Measurements from ENCODE around the gene LRP1B. TPM values are rescaled to one million over a fixed set of nuclear protein-coding genes. Genes with fewer than 3 reads are reported as not detected.

Gene LRP1B
- total RNA-seq, 1 donor from 2014 or later, result 0.54 TPM

- Mint-ChIP-seq H3K4me3 (no peak overlapping the region), H3K9me3 (peaks cover 5% of the 10 kb centered on the region), H3K27me3 (ENCODE audit: low read depth) (no peaks in the 10 kb centered on the region), H3K36me3 (ENCODE audit: low read depth) (no peaks in the 10 kb centered on the region), H3K4me1 (no peaks in the 10 kb centered on the region), H3K27ac (ENCODE audit: unreplicated experiment) (no peak overlapping the region)
- no peak for DNase-seq (ENCODE audit: low read depth, low spot score)
- TF ChIP-seq, protein P1, sequence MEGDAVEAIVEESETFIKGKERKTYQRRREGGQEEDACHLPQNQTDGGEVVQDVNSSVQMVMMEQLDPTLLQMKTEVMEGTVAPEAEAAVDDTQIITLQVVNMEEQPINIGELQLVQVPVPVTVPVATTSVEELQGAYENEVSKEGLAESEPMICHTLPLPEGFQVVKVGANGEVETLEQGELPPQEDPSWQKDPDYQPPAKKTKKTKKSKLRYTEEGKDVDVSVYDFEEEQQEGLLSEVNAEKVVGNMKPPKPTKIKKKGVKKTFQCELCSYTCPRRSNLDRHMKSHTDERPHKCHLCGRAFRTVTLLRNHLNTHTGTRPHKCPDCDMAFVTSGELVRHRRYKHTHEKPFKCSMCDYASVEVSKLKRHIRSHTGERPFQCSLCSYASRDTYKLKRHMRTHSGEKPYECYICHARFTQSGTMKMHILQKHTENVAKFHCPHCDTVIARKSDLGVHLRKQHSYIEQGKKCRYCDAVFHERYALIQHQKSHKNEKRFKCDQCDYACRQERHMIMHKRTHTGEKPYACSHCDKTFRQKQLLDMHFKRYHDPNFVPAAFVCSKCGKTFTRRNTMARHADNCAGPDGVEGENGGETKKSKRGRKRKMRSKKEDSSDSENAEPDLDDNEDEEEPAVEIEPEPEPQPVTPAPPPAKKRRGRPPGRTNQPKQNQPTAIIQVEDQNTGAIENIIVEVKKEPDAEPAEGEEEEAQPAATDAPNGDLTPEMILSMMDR (conservative IDR thresholded peaks at IDR 0.05), result no peak
Observed at GRCh38 chr2:141003967-141004657, 1126.7 kb downstream of the LRP1B start.

GRCh38 chr2:141001750-141002149 is 1129.1 kb downstream of the LRP1B start:
- H3K9me3 Mint-ChIP-seq, result peaks cover 5% of the 10 kb centered on the region
- DNase-seq (ENCODE audit: low read depth, low spot score), result no peak
- no peaks in the 10 kb centered on the region for H3K36me3 Mint-ChIP-seq (ENCODE audit: low read depth)
- H3K4me3 Mint-ChIP-seq, result no peak overlapping the region
- TF ChIP-seq, protein P1 (conservative IDR thresholded peaks at IDR 0.05), result no peak
- no peaks in the 10 kb centered on the region for H3K27me3 Mint-ChIP-seq (ENCODE audit: low read depth)
- no peaks in the 10 kb centered on the region for H3K4me1 Mint-ChIP-seq
- H3K27ac Mint-ChIP-seq (ENCODE audit: unreplicated experiment), result no peak overlapping the region

DNA sequence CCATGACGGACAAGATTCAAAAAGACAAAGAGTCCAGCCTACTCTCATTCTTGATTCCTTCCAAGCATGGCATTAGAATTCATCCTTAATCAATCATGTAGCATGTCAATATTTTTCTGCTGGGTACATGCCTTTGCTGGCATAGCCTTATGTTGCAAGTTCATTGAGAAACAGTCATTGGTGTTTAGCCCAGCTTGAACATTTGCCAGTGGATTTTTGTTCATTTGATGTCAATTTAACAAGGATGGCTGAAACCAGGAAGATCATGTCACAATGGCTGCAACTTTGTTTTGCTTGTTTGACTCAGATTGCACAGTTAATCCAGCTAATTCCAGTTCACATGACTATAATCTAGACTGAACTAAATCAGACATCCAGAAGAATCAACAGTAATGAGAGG is 1132.2 kb downstream of the LRP1B start:
- TF ChIP-seq, protein P1 (conservative IDR thresholded peaks at IDR 0.05), result no peak
- Mint-ChIP-seq H3K4me3 (no peak overlapping the region), H3K27ac (ENCODE audit: unreplicated experiment) (no peak overlapping the region), H3K36me3 (ENCODE audit: low read depth) (no peaks in the 10 kb centered on the region), H3K9me3 (peaks cover 4% of the 10 kb centered on the region), H3K4me1 (no peaks in the 10 kb centered on the region), H3K27me3 (ENCODE audit: low read depth) (no peaks in the 10 kb centered on the region)
- no peak for DNase-seq (ENCODE audit: low read depth, low spot score)

GRCh38 chr2:140998017-140998416 is 1132.8 kb downstream of the LRP1B start:
- no peaks in the 10 kb centered on the region for H3K36me3 Mint-ChIP-seq (ENCODE audit: low read depth)
- DNase-seq (ENCODE audit: low read depth, low spot score), result no peak
- TF ChIP-seq, protein P1 (conservative IDR thresholded peaks at IDR 0.05), result no peak
- H3K27me3 Mint-ChIP-seq (ENCODE audit: low read depth), result no peaks in the 10 kb centered on the region
- H3K4me1 Mint-ChIP-seq, result no peaks in the 10 kb centered on the region
- H3K4me3 Mint-ChIP-seq, result no peak overlapping the region
- H3K9me3 Mint-ChIP-seq, result peaks cover 2% of the 10 kb centered on the region
- H3K27ac Mint-ChIP-seq (ENCODE audit: unreplicated experiment), result no peak overlapping the region

DNA sequence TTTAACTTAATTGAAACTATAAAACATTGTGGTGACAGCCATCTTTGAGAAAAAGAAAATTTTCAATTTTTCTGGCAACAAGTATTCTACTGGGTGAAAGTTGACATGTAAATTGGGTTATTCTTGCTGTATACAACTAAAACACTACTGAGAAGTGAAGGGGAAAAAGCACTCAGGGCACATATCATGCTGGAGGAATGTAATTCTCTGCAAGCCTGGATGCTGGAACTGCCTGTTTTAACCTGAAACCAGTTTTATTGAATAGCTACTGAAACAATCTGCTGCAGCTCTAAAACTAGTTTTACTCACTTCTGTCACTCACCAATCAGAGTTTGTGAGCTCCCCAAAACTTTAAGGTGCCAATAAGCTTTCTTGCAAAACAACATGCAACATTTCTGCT is 1136.0 kb downstream of the LRP1B start:
- TF ChIP-seq, protein P1 (conservative IDR thresholded peaks at IDR 0.05), result no peak
- DNase-seq (ENCODE audit: low read depth, low spot score), result no peak
- no peak overlapping the region for H3K4me3 Mint-ChIP-seq
- H3K27me3 Mint-ChIP-seq (ENCODE audit: low read depth), result no peaks in the 10 kb centered on the region
- H3K36me3 Mint-ChIP-seq (ENCODE audit: low read depth), result no peaks in the 10 kb centered on the region
- no peak overlapping the region for H3K27ac Mint-ChIP-seq (ENCODE audit: unreplicated experiment)
- peaks cover 2% of the 10 kb centered on the region for H3K9me3 Mint-ChIP-seq
- H3K4me1 Mint-ChIP-seq, result no peaks in the 10 kb centered on the region

Measured in neural crest cell (in vitro differentiated cells).